ENCODE results near the gene MTHFD1L.

DNA sequence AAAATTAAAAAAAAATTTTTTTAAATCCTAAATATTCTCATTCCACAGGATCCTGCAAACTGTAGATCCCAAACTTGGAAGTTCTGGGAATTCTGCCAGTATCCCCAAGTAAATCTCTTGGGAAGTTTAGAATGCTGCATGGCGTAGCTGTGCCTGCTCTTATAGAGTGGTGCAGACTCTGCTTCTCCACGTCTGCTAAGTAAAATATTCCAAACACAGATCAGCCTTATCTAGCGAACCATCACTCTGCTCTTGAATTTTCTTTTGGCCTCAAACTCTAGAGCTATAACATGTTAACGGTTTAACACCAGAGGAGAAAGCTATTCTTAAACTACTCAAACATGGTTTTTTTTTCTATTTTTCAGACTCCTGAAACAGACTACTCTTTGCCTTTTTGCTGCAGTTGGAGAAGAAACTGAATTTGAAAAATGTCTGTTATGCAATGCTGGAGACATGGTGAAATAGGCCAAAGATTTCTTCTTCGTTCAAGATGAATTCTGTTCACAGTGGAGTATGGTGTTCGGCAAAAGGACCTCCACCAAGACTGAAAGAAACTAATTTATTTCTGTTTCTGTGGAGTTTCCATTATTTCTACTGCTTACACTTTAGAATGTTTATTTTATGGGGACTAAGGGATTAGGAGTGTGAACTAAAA lies 235.8 kb downstream of the MTHFD1L start:
- TF ChIP-seq FOXP2 (optimal IDR thresholded peaks at IDR 0.05; ENCODE audit: control extremely low read depth, extremely low read length, insufficient read depth) (no peak), EZH2 (IDR thresholded peaks at IDR 0.05) (no peak)
